HG03095 (cell line): ENCODE measurements around the gene NAGA.
A peak's percentile ranks its signal among the peaks of the same experiment; 100 is the strongest.
"Not testable (repeated sequence)": the region's sequence is repeated elsewhere in the genome, so short reads cannot be mapped to it uniquely, and the experiment has no call there.

Experiments used
- ATAC-seq: cut with Tn5 transposase; IDR thresholded peaks from one replicate; pipeline ENCODE4 v1.9.1; 2021; ENCODE audit warnings: moderate library complexity; ENCODE audit not compliant: unreplicated experiment

NAGA gene

GRCh38 chr22:42076764-42077485, 6.3 kb upstream of the NAGA start:
- no peak for ATAC-seq

GRCh38 chr22:42074846-42075676, 4.4 kb upstream of the NAGA start:
- ATAC-seq, result no peak

GRCh38 chr22:42074132-42074811, 3.7 kb upstream of the NAGA start, which contains the start of gene PHETA2:
TSS of gene PHETA2 (plus strand) at chr22:42074248. CDS start at chr22:42077294, 3,046 bp downstream.
- ATAC-seq, result no peak

- no peak for ATAC-seq
Observed at GRCh38 chr22:42073621-42074041, 3.0 kb upstream of the NAGA start.

GRCh38 chr22:42072606-42073330, 2.2 kb upstream of the NAGA start:
- ATAC-seq, result no peak

DNA sequence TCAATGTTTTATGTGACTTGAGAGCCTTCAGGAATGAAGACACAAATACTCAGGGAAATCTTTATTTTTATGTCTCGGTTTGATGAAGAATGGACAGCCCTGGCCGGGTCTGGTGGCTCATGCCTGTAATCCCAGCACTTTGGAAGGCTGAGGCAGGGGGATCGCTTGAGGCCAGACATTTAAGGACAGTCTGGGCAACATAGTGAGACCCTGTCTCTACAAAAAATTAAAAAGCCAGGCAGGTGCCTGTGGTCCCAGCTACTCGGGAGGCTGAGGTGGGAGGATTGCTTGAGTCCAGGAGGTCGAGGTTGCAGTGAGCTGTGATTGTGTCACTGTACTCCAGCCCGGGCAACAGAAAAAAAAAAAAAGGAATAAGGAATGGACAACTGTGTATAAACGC, 896 bp upstream of the NAGA start:
- not testable (repeated sequence) for ATAC-seq

- ATAC-seq, result peak; percentile 15
Observed at GRCh38 chr22:42069801-42070516, 653 bp downstream of the NAGA start.

GRCh38 chr22:42068291-42068690, 2.3 kb downstream of the NAGA start:
- ATAC-seq, result no peak

GRCh38 chr22:42067671-42068251, 2.9 kb downstream of the NAGA start:
- ATAC-seq, result no peak

DNA sequence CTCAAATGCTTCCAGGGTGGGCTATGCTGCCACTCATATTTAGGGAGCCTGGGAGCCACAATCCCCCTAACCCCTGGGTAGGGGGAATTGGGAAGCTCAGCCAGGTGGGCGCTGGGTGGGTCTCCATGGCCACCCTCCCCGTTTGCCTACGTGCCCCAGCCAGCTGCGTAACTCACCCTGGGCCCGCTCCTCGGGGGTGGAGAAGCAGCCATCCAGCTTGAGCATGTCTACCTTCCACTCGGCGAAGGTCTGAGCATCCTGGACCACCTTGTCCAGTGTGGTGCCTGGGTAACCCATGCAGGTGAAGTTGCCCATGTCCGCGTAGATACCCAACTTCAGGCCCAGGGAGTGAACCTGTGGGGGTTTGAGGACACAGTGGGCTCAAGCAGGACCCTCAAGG, 3.7 kb downstream of the NAGA start:
- ATAC-seq, result no peak

DNA sequence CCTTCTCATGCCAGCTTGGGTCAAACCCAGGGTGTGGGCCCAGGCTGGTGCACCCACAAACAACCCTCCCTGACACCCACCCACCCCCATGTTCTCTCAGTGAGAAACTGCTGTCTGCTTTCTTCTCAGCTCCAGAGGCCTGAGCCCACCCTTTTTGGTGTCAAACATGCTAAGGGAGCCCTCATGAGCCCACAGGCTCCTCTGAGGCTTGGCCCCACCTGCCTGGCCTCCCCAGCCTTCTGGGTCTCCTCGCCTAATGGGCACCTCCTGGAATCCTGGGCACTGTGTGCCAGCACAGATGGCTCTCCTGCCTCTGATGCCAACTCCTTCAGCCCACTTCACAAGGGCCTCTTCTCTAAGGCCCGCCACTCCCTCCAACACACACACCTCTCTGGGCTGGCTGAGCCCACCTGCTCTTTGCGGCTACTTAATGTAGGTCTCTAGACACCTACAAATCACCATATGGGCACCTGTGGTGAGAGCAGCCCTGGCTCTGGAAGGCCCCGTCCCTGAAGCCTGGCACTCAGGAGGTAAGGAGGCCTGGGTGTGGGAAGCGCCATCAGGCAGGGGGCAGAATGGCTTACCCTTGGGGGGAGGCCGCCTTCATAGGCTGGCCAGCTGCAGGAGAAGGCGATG, 4.4 kb downstream of the NAGA start:
- ATAC-seq, result no peak

DNA sequence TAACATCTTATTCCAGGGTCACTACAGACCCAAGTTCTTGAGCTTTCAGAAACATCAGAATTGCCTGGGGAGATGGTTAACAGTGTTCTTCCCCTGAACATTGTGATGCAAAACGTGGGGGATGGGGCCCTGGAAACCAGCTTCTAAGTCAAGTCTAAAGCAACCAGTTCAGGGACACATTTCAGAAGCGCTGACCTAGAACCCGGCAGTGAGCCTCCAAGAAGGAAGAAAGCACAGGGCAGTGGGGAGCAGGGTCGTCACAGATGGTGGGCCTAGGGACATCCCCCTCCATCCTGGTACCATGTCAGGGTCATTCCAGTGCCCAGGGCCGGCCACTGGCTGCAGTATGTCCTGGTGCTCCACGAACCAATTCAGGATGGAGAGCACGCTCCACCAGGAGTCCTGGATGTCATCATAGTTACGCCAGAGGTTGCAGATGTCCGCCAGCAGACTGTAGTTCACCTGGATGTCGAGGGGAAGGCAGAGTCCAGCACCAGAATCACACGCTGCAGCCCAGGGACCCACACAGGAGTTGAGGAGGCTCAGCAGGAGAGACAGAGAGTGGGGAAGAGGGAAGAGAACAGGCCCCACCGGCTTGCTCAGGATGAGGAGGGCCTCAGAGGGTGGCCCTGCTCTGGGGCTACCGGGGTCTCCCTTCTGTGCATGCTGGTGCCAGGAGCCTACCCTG, 5.0 kb downstream of the NAGA start:
- no peak for ATAC-seq

DNA sequence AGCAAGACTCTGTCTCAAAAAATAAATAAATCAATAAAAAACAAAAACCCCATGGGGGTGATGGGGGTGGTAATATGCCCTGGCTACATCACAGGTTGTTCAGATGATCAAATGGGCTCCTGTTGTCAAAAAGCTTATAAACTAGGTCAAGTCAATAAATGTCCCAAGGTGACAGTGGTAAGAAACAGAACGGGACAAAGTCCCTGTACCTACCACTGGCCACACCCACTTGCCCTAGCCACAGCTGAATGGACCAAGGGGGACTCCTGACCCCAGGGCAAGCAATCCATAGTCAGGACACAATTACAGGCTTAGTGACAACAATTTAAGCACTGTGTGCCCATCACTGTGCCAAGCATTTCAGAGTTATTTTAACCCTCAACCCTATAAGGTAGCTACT, 6.0 kb downstream of the NAGA start:
- ATAC-seq, result no peak

DNA sequence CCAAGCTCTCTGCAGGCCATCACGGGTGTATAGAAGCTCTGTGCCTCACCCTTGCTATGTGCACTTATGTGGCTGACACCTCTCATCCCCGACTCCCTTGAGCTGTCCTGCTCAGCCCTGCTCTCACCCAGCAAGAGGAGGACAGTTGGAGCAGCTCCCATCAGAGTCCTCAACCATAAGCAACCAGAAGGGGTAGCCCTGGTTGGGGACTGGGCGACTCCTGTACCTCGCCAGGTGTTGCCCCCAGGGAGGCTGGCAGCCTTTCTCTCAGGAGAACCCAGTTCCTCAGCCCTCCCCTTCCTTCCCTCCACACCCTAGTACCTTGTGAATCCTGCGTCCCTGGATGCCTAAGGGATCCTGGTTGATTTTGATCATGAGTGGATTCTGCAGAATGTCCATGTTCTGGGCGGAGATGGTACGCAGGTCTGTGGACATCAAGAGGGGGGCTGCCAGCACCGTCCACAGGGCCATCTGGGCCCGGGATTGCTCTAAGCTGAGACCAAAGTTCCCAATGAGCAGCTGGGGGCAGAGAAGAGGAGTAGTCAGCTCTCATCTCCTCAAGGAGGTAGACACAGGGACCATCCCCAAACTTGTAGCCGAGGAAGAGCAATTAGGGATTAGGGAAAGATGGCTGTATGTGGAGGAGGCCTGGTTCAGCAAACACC, 8.0 kb downstream of the NAGA start:
- no peak for ATAC-seq

DNA sequence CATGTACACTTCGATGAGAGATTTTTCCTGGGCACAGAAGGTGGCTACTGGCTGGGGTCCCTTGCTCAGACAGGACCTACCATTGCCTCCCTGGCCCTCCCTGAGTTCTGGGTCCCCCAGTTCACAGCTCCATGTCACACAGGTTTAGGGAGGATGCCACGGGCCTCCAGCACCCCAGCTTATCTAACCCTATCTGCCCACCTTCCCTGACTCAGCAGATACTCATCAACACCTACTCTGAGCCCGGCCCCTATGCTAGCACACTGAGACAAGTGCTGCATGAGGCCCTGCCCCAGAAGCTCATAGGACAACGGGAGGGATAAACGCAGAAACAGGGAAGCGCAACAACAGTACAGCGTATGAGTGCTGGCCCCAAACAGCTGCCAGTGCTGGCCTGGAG, 9.6 kb downstream of the NAGA start:
- ATAC-seq, result no peak

- ATAC-seq, result no peak
Observed at GRCh38 chr22:42060489-42060888, 10.1 kb downstream of the NAGA start.

GRCh38 chr22:42056757-42057511, 13.7 kb downstream of the NAGA start:
- no peak for ATAC-seq

DNA sequence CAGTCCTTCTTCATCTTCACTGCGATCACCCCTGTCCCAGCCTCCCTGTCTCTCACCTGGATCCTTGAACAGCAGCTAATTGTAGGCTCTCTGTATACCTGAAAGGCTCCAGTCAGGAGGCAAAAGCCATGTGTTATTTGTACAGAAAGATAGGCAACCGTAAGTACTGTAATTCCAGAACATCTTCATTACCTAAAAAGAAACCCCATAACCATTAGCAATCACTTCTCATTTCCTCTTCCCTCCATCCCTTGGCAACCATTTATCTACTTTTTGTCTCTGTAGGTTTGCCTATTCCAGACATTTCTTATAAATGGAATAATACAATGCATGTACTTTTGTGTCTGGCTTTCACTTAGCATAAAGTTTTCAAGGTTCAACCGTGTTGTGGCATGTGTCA, 17.8 kb downstream of the NAGA start:
- no peak for ATAC-seq
